Keratinocyte (primary cell): Measurements from ENCODE around the gene CA11.

Experiments
- CTCF ChIP-seq, 3 experiments: IDR thresholded peaks in 1 of 3; conservative IDR thresholded peaks in 1 of 3; optimal IDR thresholded peaks in 1 of 3; 2 replicates in 2 of 3; 3 replicates in 1 of 3; pipeline versions ENCODE3 to v1.5.1; 2011; ENCODE audit warnings: low read length in 3 of 3, mild to moderate bottlenecking in 3 of 3, moderate library complexity in 2 of 3, control low read depth in 1 of 3, inconsistent platforms in 1 of 3; ENCODE audit not compliant: insufficient read depth in 2 of 3; ENCODE audit errors: extremely low read depth in 1 of 3
- EZH2 ChIP-seq: IDR thresholded peaks from one replicate; pipeline ENCODE4 v1.6.1; 2012; ENCODE audit warnings: inconsistent platforms, mild to moderate bottlenecking, low read length, moderate library complexity

- no peak for TF ChIP-seq CTCF (optimal IDR thresholded peaks at IDR 0.05 in 1 of 3, IDR thresholded peaks at IDR 0.05 in 1 of 3, conservative IDR thresholded peaks at IDR 0.05 in 1 of 3; ENCODE audit: extremely low read depth in 1 of 3, insufficient read depth in 2 of 3, low read length in 3 of 3)
- no peak for TF ChIP-seq EZH2
Measured at GRCh38 chr19:48673436-48674100, 27.6 kb upstream of the CA11 start.
